ENCODE results near the gene HEBP2.
"Not testable (repeated sequence)": the region's sequence is repeated elsewhere in the genome, so short reads cannot be mapped to it uniquely, and the experiment has no call there.

HEBP2 gene

GRCh38 chr6:138403801-138404665 is at the start of gene HEBP2:
Gene HEBP2 (plus strand): TSS chr6:138404223. CDS start chr6:138404496, 273 bp downstream.
- peak; percentile 26 to 83 for DNase-seq

- no peak for DNase-seq
These were observed 46.1 kb upstream of the HEBP2 start for GRCh38 chr6:138357928-138358327.

- not testable (repeated sequence) for DNase-seq
These were observed 35.3 kb upstream of the HEBP2 start for GRCh38 chr6:138368684-138369083.

- no peak for DNase-seq
These were observed 33.2 kb upstream of the HEBP2 start for GRCh38 chr6:138370631-138371451.

GRCh38 chr6:138371452-138371711 is 32.6 kb upstream of the HEBP2 start:
- no peak for DNase-seq

GRCh38 chr6:138371720-138372119 is 32.3 kb upstream of the HEBP2 start:
- no peak for DNase-seq

- DNase-seq: no peak
These were observed 31.1 kb upstream of the HEBP2 start for GRCh38 chr6:138372711-138373463.

- no peak for DNase-seq
These were observed 29.8 kb upstream of the HEBP2 start for GRCh38 chr6:138374230-138374629.

GRCh38 chr6:138374815-138375214 is 29.2 kb upstream of the HEBP2 start:
- DNase-seq: no peak

- DNase-seq: no peak
These were observed 27.0 kb upstream of the HEBP2 start for GRCh38 chr6:138377042-138377441.

- DNase-seq: no peak
These were observed 26.2 kb upstream of the HEBP2 start, which contains the start of gene SMIM28 for GRCh38 chr6:138377844-138378243. Gene SMIM28 (plus strand): TSS chr6:138377905. CDS start chr6:138378073, 168 bp downstream.

- no peak for DNase-seq
These were observed 25.6 kb upstream of the HEBP2 start for GRCh38 chr6:138378463-138378862.

GRCh38 chr6:138382498-138383265 is 21.3 kb upstream of the HEBP2 start:
- DNase-seq: no peak

GRCh38 chr6:138383776-138384175 is 20.2 kb upstream of the HEBP2 start:
- no peak for DNase-seq

GRCh38 chr6:138386897-138387296 is 17.1 kb upstream of the HEBP2 start:
- no peak for DNase-seq

GRCh38 chr6:138387577-138388368 is 16.2 kb upstream of the HEBP2 start:
- DNase-seq: no peak

- DNase-seq: no peak
These were observed 14.5 kb upstream of the HEBP2 start for GRCh38 chr6:138389551-138389950.

GRCh38 chr6:138393871-138394783 is 9.9 kb upstream of the HEBP2 start:
- no peak for DNase-seq

- no peak for DNase-seq
These were observed 7.3 kb upstream of the HEBP2 start for GRCh38 chr6:138396709-138397108.

All from NCI-H446 (cell line).